ENCODE results near the gene CLIC1. TPM values are rescaled to one million over a fixed set of nuclear protein-coding genes. Genes with fewer than 3 reads are reported as not detected.

Gene CLIC1
- total RNA-seq, 1 donor: 701 TPM

GRCh38 chr6:31687321-31687720 lies 49.0 kb downstream of the CLIC1 start:
- DNase-seq (ENCODE audit: low read depth): no peak
- no peak overlapping the region for H3K4me3 ChIP-seq (ENCODE audit: low read depth, low read length)
- TF ChIP-seq CTCF (IDR thresholded peaks at IDR 0.05; ENCODE audit: insufficient read depth, low read depth, low read length): no peak

GRCh38 chr6:31686483-31686882 lies 49.8 kb downstream of the CLIC1 start:
- TF ChIP-seq CTCF (IDR thresholded peaks at IDR 0.05; ENCODE audit: insufficient read depth, low read depth, low read length): no peak
- H3K4me3 ChIP-seq (ENCODE audit: low read depth, low read length): no peak overlapping the region
- no peak for DNase-seq (ENCODE audit: low read depth)

GRCh38 chr6:31683591-31683990 lies 52.7 kb downstream of the CLIC1 start:
- no peak for TF ChIP-seq CTCF (IDR thresholded peaks at IDR 0.05; ENCODE audit: insufficient read depth, low read depth, low read length)
- no peak overlapping the region for H3K4me3 ChIP-seq (ENCODE audit: low read depth, low read length)
- DNase-seq (ENCODE audit: low read depth): no peak

GRCh38 chr6:31681135-31681671 lies 55.1 kb downstream of the CLIC1 start:
- DNase-seq (ENCODE audit: low read depth): peak; percentile 45
- TF ChIP-seq CTCF (IDR thresholded peaks at IDR 0.05; ENCODE audit: insufficient read depth, low read depth, low read length): no peak

More at GRCh38 chr6:31681135-31681671, 55.1 kb downstream of the CLIC1 start:
- peak overlapping the region; percentile 62 for H3K4me3 ChIP-seq (ENCODE audit: low read depth, low read length)

Small RNA genes lying within 50 kb of the gene (small RNA-seq; reads per million reads assigned to genes)
- not detected for gene LY6G6D
- gene MIR4646: not detected
- not detected for gene MSH5-SAPCD1
- gene RF00019: not detected
- gene RNU6-850P: not detected
- gene SAPCD1: not detected

Other genes with a start within 250 kb of the CLIC1 start
- gene MICB, start 238.4 kb downstream of the CLIC1 start, total RNA-seq: 15.5 and 30.7 TPM in 2 replicates
- not detected in 2 replicates for gene MCCD1, start 207.6 kb downstream of the CLIC1 start, total RNA-seq
- gene DDX39B, start 194.5 kb downstream of the CLIC1 start, total RNA-seq: 407 and 463 TPM in 2 replicates
- gene ATP6V1G2, start 189.9 kb downstream of the CLIC1 start, total RNA-seq: 1.3 and 3.0 TPM in 2 replicates
- 12.5 and 20.3 TPM in 2 replicates for gene NFKBIL1, start 188.9 kb downstream of the CLIC1 start, total RNA-seq
- gene LTA, start 164.2 kb downstream of the CLIC1 start, total RNA-seq: not detected in 2 replicates
- under 0.01 TPM in 2 replicates for gene TNF, start 161.0 kb downstream of the CLIC1 start, total RNA-seq
- gene LTB, start 154.1 kb downstream of the CLIC1 start, total RNA-seq: 0.32 TPM in 1 of 2 replicates, not detected in the other
- not detected in 2 replicates for gene LST1, start 150.3 kb downstream of the CLIC1 start, total RNA-seq
- gene NCR3, start 143.5 kb downstream of the CLIC1 start, total RNA-seq: not detected in 2 replicates
- not detected in 2 replicates for gene AIF1, start 121.3 kb downstream of the CLIC1 start, total RNA-seq
- 75.4 and 84.2 TPM in 2 replicates for gene PRRC2A, start 115.8 kb downstream of the CLIC1 start, total RNA-seq
- gene BAG6, start 83.9 kb downstream of the CLIC1 start, total RNA-seq: 123 and 166 TPM in 2 replicates
- 0.43 and 0.97 TPM in 2 replicates for gene APOM, start 80.6 kb downstream of the CLIC1 start, total RNA-seq
- gene C6orf47, start 75.8 kb downstream of the CLIC1 start, total RNA-seq: 20.7 and 21.9 TPM in 2 replicates
- gene GPANK1, start 71.5 kb downstream of the CLIC1 start, total RNA-seq: 16.1 and 20.7 TPM in 2 replicates
- gene CSNK2B, start 70.5 kb downstream of the CLIC1 start, total RNA-seq: 136 and 144 TPM in 2 replicates
- 3.2 and 3.9 TPM in 2 replicates for gene LY6G5B, start 66.6 kb downstream of the CLIC1 start, total RNA-seq
- gene LY6G5C, start 55.5 kb downstream of the CLIC1 start, total RNA-seq: 0.43 and 0.64 TPM in 2 replicates
- 43.2 and 76.0 TPM in 2 replicates for gene ABHD16A, start 33.2 kb downstream of the CLIC1 start, total RNA-seq
- not detected in 2 replicates for gene LY6G6F, start 29.7 kb downstream of the CLIC1 start, total RNA-seq
- gene LY6G6D, start 21.2 kb downstream of the CLIC1 start, total RNA-seq: not detected in 2 replicates
- gene LY6G6C, start 14.8 kb downstream of the CLIC1 start, total RNA-seq: not detected in 2 replicates
- gene MPIG6B, start 13.2 kb downstream of the CLIC1 start, total RNA-seq: not detected in 2 replicates
- 60.5 and 68.0 TPM in 2 replicates for gene DDAH2, start 7.2 kb downstream of the CLIC1 start, total RNA-seq
- 9.5 and 13.9 TPM in 2 replicates for gene MSH5, start 3.5 kb upstream of the CLIC1 start, total RNA-seq
- gene SAPCD1, start 26.1 kb upstream of the CLIC1 start, total RNA-seq: 0.43 and 1.3 TPM in 2 replicates
- gene VWA7, start 40.8 kb upstream of the CLIC1 start, total RNA-seq: under 0.01 TPM in 2 replicates
- gene VARS1, start 59.2 kb upstream of the CLIC1 start, total RNA-seq: 60.0 and 73.1 TPM in 2 replicates
- gene LSM2, start 70.4 kb upstream of the CLIC1 start, total RNA-seq: 21.6 and 23.7 TPM in 2 replicates
- gene HSPA1L, start 78.8 kb upstream of the CLIC1 start, total RNA-seq: 0.86 and 0.97 TPM in 2 replicates
- 77.0 and 132 TPM in 2 replicates for gene HSPA1A, start 79.0 kb upstream of the CLIC1 start, total RNA-seq
- gene HSPA1B, start 91.2 kb upstream of the CLIC1 start, total RNA-seq: 84.4 and 148 TPM in 2 replicates
- gene NEU1, start 126.3 kb upstream of the CLIC1 start, total RNA-seq: 70.8 and 77.6 TPM in 2 replicates
- gene SLC44A4, start 142.5 kb upstream of the CLIC1 start, total RNA-seq: not detected in 2 replicates
- 38.0 and 42.7 TPM in 2 replicates for gene EHMT2, start 161.2 kb upstream of the CLIC1 start, total RNA-seq
- 1.9 and 3.0 TPM in 2 replicates for gene ZBTB12, start 165.6 kb upstream of the CLIC1 start, total RNA-seq
- gene C2, start 191.2 kb upstream of the CLIC1 start, total RNA-seq: 1.3 and 2.3 TPM in 2 replicates
- 3.5 and 12.1 TPM in 2 replicates for gene CFB, start 209.6 kb upstream of the CLIC1 start, total RNA-seq
- gene NELFE, start 222.4 kb upstream of the CLIC1 start, total RNA-seq: 106 and 120 TPM in 2 replicates
- 52.2 and 58.9 TPM in 2 replicates for gene SKIC2, start 222.6 kb upstream of the CLIC1 start, total RNA-seq
- 14.2 and 21.9 TPM in 2 replicates for gene DXO, start 235.6 kb upstream of the CLIC1 start, total RNA-seq
- gene C4A, start 245.5 kb upstream of the CLIC1 start, total RNA-seq: 6.0 and 13.9 TPM in 2 replicates